ENCODE results near the gene OR8H3.
"Not testable (repeated sequence)": the region's sequence is repeated elsewhere in the genome, so short reads cannot be mapped to it uniquely, and the experiment has no call there.

Gene OR8H3

GRCh38 chr11:56122073-56122472 lies at the start of gene OR8H3:
Gene OR8H3 (plus strand): TSS chr11:56122373. CDS start chr11:56122373, 0 bp downstream.
- FAIRE-seq = no peak

GRCh38 chr11:56089697-56090096 lies 32.5 kb upstream of the OR8H3 start:
- no peak for FAIRE-seq

DNA sequence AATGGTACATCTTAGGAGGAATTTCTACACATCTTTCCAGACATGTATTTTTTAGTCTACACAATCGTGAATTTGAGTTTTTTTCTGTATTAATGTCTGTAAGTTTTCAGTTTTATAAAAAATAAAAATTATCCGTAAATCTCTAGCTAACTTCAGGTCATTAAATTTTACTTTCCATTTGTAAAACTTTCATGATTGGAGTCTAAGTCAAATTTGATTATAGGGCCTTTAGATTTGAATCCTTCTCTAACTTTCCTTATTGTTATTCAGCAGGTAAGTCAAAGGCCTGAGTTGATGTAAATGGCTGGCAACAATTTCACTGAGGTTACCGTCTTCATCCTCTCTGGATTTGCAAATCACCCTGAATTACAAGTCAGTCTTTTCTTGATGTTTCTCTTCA lies 29.2 kb upstream of the OR8H3 start, which contains the start of gene OR8I2:
OR8I2 (plus strand) TSS at position 301 of the 400 bp plus-strand sequence; CDS start at position 301, 0 bp downstream.
- no peak for FAIRE-seq

DNA sequence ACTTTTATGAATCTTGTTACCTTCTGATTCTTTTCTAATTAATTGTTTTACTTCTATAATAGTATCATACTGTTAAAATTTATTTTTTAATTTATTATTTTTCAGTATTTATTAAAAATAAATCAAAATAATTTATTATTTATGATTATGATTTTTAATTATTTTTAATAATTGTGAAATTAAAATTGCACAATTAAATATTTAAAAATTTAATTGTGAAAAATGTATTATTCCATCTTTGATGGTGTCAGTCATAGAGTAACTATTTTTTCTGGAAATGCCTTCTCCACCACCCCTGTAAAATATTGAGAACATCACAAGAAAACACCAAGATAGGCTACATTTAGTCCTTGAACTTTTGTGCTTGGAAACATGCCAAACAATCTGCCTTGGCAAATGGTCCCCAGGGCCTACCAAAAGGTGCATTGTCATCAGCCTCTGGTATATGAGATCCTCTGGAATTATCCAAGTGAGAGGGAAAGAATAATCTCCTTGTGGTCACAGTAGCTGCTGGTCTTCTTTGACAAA lies 18.9 kb upstream of the OR8H3 start, which contains the start of gene OR8H2:
OR8H2 (plus strand) TSS at position 478 of the 528 bp plus-strand sequence. CDS start 1,356 bp downstream, outside the sequence.
- peak; percentile 94 for FAIRE-seq

DNA sequence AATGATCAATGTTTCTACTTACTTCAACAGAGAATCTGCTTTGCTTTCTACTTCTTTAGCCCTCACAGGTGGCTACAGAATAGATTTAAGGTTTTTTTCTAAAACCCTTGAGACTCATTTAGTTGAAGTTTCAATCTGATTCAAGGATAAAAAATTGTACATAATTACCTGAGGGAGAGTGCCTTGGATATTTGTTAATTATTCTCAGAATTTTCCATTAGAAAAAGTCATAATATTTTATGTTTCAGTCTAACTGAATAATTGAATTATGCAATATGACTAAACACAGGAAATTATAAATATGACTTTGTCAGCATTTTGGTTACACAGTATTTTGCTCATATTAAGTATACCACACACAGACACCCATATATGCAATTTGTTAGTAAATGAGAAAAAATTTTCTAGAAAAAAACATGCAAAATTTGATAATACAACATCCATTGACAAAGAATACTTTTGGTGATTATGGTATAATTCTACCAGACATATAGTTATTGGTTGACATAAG lies 18.0 kb downstream of the OR8H3 start, which contains the start of gene OR8J3:
OR8J3 (minus strand) TSS at position 51 of the 511 bp plus-strand sequence. CDS start 2,483 bp downstream, outside the sequence.
- no peak for FAIRE-seq

- FAIRE-seq = not testable (repeated sequence)
These were observed 21.5 kb downstream of the OR8H3 start for GRCh38 chr11:56143681-56144080.

GRCh38 chr11:56151376-56151775 lies 29.2 kb downstream of the OR8H3 start:
- FAIRE-seq = no peak

GRCh38 chr11:56152333-56152732 lies 30.2 kb downstream of the OR8H3 start:
- no peak for FAIRE-seq

- no peak for FAIRE-seq
These were observed 38.0 kb downstream of the OR8H3 start, which contains the start of gene OR8K5 for GRCh38 chr11:56160217-56160616. Gene OR8K5 (minus strand): TSS chr11:56160317. CDS start chr11:56160317, 0 bp downstream.

DNA sequence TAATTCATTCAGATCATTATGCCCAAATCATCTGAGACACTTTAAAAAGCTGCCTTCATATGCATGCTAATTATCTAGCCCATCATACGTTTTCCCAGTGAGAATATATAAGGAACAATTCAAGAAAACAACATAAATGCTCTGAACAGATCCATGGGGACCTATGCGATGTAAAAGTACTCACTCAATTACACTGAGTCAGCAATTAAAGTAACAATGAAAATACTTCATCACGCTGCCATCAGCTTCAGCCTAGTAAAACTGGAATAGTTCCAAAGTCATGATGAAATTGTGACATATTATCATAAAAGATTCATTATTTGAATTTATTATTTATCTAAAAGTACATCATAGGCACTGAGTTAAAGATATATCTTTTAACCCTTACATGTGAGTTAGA lies 41.6 kb downstream of the OR8H3 start:
- FAIRE-seq = no peak

GRCh38 chr11:56172256-56172830 lies 50.2 kb downstream of the OR8H3 start:
- no peak for FAIRE-seq
